ENCODE data around the gene TCP11L2. TPM values are rescaled to one million over a fixed set of nuclear protein-coding genes. Genes with fewer than 3 reads are reported as not detected.

Gene TCP11L2
- 10.2 and 11.4 TPM in 2 replicates for total RNA-seq (2022)
- Bru-seq, nascent RNA, result percentile 61 among the genes with signal in this experiment
- BruChase-seq, experiment 1, labeled RNA remaining after a 6-hour chase, result percentile 56 among the genes with signal in this experiment
- percentile 54 among the genes with signal in this experiment for BruChase-seq, experiment 2, labeled RNA remaining after a 2-hour chase
- long read RNA-seq, partial matches to known transcripts, result 0 of 4 reads
- long read RNA-seq, other reads (novel, unspliced or antisense), result 4 of 4 reads

DNA sequence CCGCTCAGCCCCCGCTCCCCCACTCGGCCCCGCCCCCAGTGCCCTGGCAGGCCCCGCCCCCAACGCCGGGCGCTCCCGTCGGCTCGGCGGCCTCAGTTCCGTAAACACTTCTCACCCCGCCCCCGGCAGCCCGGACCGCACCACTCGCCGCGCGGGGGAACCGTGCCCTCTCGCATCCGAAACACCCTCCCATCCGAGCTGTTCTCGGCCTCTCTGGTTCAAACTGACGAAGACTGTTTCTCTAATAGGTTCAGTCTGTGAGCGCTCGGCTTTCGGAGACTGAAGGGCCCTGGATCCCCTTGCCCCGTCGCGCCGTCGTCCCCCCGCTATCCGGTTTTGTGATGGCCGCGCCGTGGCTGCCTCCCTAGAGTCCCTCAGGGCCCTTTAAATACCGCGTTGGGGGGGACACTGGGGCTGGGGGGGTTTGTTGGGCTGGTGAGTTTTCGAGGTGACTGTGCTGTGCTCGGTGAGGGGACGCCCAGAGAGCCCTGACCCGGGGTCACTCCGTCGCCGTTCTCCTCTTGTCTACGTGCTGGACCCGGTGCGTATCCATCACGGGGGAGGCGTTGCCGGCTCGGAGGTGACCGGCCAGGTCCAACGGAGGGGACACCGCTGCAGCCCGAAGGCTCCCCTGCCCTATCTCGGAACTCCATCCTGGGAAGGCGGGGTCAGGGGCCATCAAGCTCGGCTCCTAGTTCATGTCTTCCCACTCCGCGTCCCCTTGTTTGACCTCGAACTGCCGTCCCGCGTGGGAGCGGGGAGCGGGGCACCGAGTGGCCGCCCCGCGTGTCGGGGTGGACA lies at the start of gene TCP11L2:
TSS of gene TCP11L2 (plus strand) at position 333 of the 801 bp plus-strand sequence. CDS start 8,343 bp downstream, outside the sequence.
- Mint-ChIP-seq H3K4me1 (ENCODE audit: insufficient read depth, unreplicated experiment) (peaks cover 23% of the 10 kb centered on the region), H3K27me3 (ENCODE audit: insufficient read depth, unreplicated experiment) (no peaks in the 10 kb centered on the region), H3K4me3 (ENCODE audit: unreplicated experiment) (peak within 1 kb of the TSS; percentile 89), H3K27ac (ENCODE audit: low read depth, unreplicated experiment) (peak within 1 kb of the TSS; percentile 100), H3K9me3 (ENCODE audit: unreplicated experiment) (no peaks in the 10 kb centered on the region), H3K36me3 (ENCODE audit: insufficient read depth, unreplicated experiment) (no peaks in the 10 kb centered on the region)
- ChIA-PET CTCF (interaction anchor here (1.0 to 3.9 kb wide), 11 partner anchors 11 to 79 kb away, joined by 3 to 20 read pairs (median 5); partner anchors contain the start of gene POLR3B), POLR2A (interaction anchor here (0.9 to 7.1 kb wide), 18 partner anchors 9 to 75 kb away, joined by 3 to 62 read pairs (median 7); partner anchors contain the start of genes CKAP4 and POLR3B)
- TF ChIP-seq CTCF (IDR thresholded peaks at IDR 0.05; ENCODE audit: unreplicated experiment), result no peak
- BruUV-seq (replicated peaks), result no TSS peak
- intact Hi-C loops (cut with micrococcal nuclease), result loop anchor here (1.0 to 5.0 kb wide), 2 partner anchors 14 to 45 kb away; no protein-coding TSS in a partner anchor
- DNase-seq (ENCODE audit: unreplicated experiment), result peak; percentile 79

GRCh38 chr12:106254724-106255123 lies 47.8 kb upstream of the TCP11L2 start:
- ChIA-PET CTCF (interaction anchor here (1.2 to 1.4 kb wide), 3 partner anchors 27 to 91 kb away, joined by 3 to 4 read pairs (median 4); no protein-coding TSS in a partner anchor), POLR2A (interaction anchor here (0.7 to 1.0 kb wide), 2 partner anchors 27 to 1582 kb away, joined by 3 read pairs; no protein-coding TSS in a partner anchor)
- intact Hi-C loops (cut with micrococcal nuclease), result no loop called here
- H3K27me3 Mint-ChIP-seq (ENCODE audit: insufficient read depth, unreplicated experiment), result no peaks in the 10 kb centered on the region
- DNase-seq (ENCODE audit: unreplicated experiment), result no peak
- no peak for TF ChIP-seq CTCF (IDR thresholded peaks at IDR 0.05; ENCODE audit: unreplicated experiment)
- BruUV-seq (replicated peaks), result no TSS peak
- peaks cover 3% of the 10 kb centered on the region for H3K4me1 Mint-ChIP-seq (ENCODE audit: insufficient read depth, unreplicated experiment)
- no peaks in the 10 kb centered on the region for H3K36me3 Mint-ChIP-seq (ENCODE audit: insufficient read depth, unreplicated experiment)
- no peak overlapping the region for H3K27ac Mint-ChIP-seq (ENCODE audit: low read depth, unreplicated experiment)
- H3K9me3 Mint-ChIP-seq (ENCODE audit: unreplicated experiment), result no peaks in the 10 kb centered on the region
- H3K4me3 Mint-ChIP-seq (ENCODE audit: unreplicated experiment), result no peak overlapping the region

GRCh38 chr12:106255493-106255892 lies 47.0 kb upstream of the TCP11L2 start:
- DNase-seq (ENCODE audit: unreplicated experiment), result no peak
- H3K9me3 Mint-ChIP-seq (ENCODE audit: unreplicated experiment), result no peaks in the 10 kb centered on the region
- no peaks in the 10 kb centered on the region for H3K27me3 Mint-ChIP-seq (ENCODE audit: insufficient read depth, unreplicated experiment)
- H3K4me3 Mint-ChIP-seq (ENCODE audit: unreplicated experiment), result no peak overlapping the region
- H3K4me1 Mint-ChIP-seq (ENCODE audit: insufficient read depth, unreplicated experiment), result no peaks in the 10 kb centered on the region
- ChIA-PET CTCF (interaction anchor here (0.6 to 1.0 kb wide), 2 partner anchors 11 to 75 kb away, joined by 3 read pairs; no protein-coding TSS in a partner anchor), POLR2A (interaction anchor here (1.0 kb wide), 1 partner anchor 27 kb away, joined by 3 read pairs; no protein-coding TSS in a partner anchor)
- H3K27ac Mint-ChIP-seq (ENCODE audit: low read depth, unreplicated experiment), result no peak overlapping the region
- intact Hi-C loops (cut with micrococcal nuclease), result no loop called here
- BruUV-seq (replicated peaks), result no TSS peak
- H3K36me3 Mint-ChIP-seq (ENCODE audit: insufficient read depth, unreplicated experiment), result no peaks in the 10 kb centered on the region
- TF ChIP-seq CTCF (IDR thresholded peaks at IDR 0.05; ENCODE audit: unreplicated experiment), result no peak

GRCh38 chr12:106255952-106256351 lies 46.6 kb upstream of the TCP11L2 start:
- POLR2A ChIA-PET, result interaction anchor here (0.7 kb wide), 1 partner anchor 36 kb away, joined by 3 read pairs; no protein-coding TSS in a partner anchor
- no peak overlapping the region for H3K4me3 Mint-ChIP-seq (ENCODE audit: unreplicated experiment)
- BruUV-seq (replicated peaks), result no TSS peak

More at GRCh38 chr12:106255952-106256351, 46.6 kb upstream of the TCP11L2 start:
- Mint-ChIP-seq H3K36me3 (ENCODE audit: insufficient read depth, unreplicated experiment) (no peaks in the 10 kb centered on the region), H3K27ac (ENCODE audit: low read depth, unreplicated experiment) (no peak overlapping the region), H3K4me1 (ENCODE audit: insufficient read depth, unreplicated experiment) (no peaks in the 10 kb centered on the region), H3K9me3 (ENCODE audit: unreplicated experiment) (no peaks in the 10 kb centered on the region), H3K27me3 (ENCODE audit: insufficient read depth, unreplicated experiment) (no peaks in the 10 kb centered on the region)
- no peak for TF ChIP-seq CTCF (IDR thresholded peaks at IDR 0.05; ENCODE audit: unreplicated experiment)
- no peak for DNase-seq (ENCODE audit: unreplicated experiment)
- intact Hi-C loops (cut with micrococcal nuclease), result no loop called here
- CTCF ChIA-PET, result interaction anchor here (0.6 to 1.0 kb wide), 3 partner anchors 11 to 75 kb away, joined by 3 to 4 read pairs (median 3); no protein-coding TSS in a partner anchor

Data from MCF 10A (cell line).